HUES64 (cell line): Measurements from ENCODE around the gene VPS29. TPM values are rescaled to one million over a fixed set of nuclear protein-coding genes. Genes with fewer than 3 reads are reported as not detected.
A peak's percentile ranks its signal among the peaks of the same experiment; 100 is the strongest.
"Not testable (repeated sequence)": the region's sequence is repeated elsewhere in the genome, so short reads cannot be mapped to it uniquely, and the experiment has no call there.

ENCODE experiments used
- H3K27ac ChIP-seq: 2 replicates; pipeline ENCODE4 v1.7.0; 2013; ENCODE audit warnings: low read depth, low read length, inconsistent platforms
- H3K27me3 ChIP-seq: 2 replicates; pipeline ENCODE4 v1.6.1; 2013; ENCODE audit warnings: mild to moderate bottlenecking, low read length; ENCODE audit not compliant: insufficient read depth
- H3K36me3 ChIP-seq: 2 replicates; pipeline ENCODE4 v1.6.1; 2013; ENCODE audit warnings: mild to moderate bottlenecking, low read length; ENCODE audit not compliant: insufficient read depth
- H3K4me1 ChIP-seq: 2 replicates; pipeline ENCODE4 v1.6.1; 2013; ENCODE audit warnings: mild to moderate bottlenecking, low read length, moderate library complexity; ENCODE audit not compliant: insufficient read depth
- H3K4me3 ChIP-seq: 2 replicates; pipeline ENCODE4 v1.5.1; 2013; ENCODE audit warnings: mild to moderate bottlenecking, low read length, moderate library complexity
- H3K9ac ChIP-seq: 2 replicates; pipeline ENCODE4 v1.6.1; 2013; ENCODE audit warnings: mild to moderate bottlenecking, low read depth, low read length
- H3K9me3 ChIP-seq: 2 replicates; pipeline ENCODE4 v1.6.1; 2013; ENCODE audit warnings: low read depth, low read length; ENCODE audit not compliant: insufficient read depth
- WGBS: fragments of 150-250, 120-280 bp; methylation state at CpG from one replicate; pipeline ENCODE4 v1.1.7; 2013; ENCODE audit warnings: missing lambda C conversion rate; 5-methylcytosine and 5-hydroxymethylcytosine counted together
- polyA plus RNA-seq, 2 experiments: library from polyadenylated mRNA; stranded (reverse); fragments of 50-300 nt; gene quantifications; one replicate each; pipeline ENCODE4 v1.2.3, GENCODE V29; 2013

The VPS29 gene
- 66.0 TPM for polyA plus RNA-seq (2013, experiment 1 of 2)
- 65.4 TPM for polyA plus RNA-seq (2013, experiment 2 of 2)

DNA sequence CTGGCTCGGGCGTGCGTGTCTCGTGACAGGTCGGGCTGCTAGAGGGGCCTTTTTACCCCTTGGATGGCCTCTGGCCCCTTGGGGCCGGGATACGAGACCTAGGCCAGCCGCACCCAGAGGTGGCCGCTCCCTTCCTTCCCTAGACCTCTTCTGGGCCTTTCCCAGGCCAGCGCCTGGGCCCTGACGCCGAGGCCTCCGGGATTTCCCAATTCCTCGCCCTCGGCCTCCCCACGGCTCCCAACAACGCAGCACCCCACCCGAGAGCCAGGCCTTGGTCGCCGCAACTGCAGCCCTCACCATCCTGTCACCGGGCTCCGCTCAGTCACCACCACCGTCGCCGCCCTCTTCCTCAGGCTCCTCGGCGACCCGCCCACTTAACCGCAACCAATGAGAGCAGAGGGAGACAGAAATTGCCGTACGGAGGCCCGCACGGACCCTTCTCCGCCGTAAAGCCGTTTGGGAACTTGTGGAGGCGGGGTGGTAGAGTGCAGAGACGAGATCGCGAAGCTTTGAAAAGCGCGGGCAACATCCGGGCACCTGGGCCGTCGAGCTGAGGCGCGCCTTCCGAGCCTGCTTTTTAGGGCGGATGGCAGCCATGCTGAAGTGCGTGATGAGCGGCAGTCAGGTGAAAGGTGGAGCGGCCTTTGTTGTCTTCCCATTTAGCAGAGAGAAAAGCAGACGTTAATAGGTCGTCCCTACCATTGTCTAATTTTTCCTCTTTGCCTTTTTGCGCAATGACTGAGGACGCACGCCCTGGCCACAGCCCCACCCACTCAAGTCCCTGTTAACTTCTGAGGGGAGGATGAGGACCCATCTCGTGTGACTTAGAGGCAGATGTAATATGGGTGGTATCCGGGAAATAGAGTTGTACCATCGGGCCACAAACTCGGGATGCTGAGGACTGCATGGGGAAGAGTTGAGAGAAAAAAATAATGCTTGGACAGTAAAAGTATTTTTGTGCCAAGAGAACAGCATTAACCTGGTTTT, at the start of gene VPS29, which contains the start of gene RAD9B:
Gene VPS29, minus strand, starts transcription at position 360 of the 987 bp plus-strand sequence. Its CDS starts 60 bp downstream, at position 300.
Gene RAD9B, plus strand, starts transcription at position 580 of the 987 bp plus-strand sequence. Its CDS starts 7 bp downstream, at position 587.
- Histone ChIP-seq H3K4me1 (no peaks in the 10 kb centered on the region), H3K9me3 (peaks cover 7% of the 10 kb centered on the region; the same call in 1 of the 2 replicates), H3K27ac (peak within 1 kb of the TSS; percentile 65), H3K36me3 (peaks cover 13% of the 10 kb centered on the region), H3K4me3 (peak within 1 kb of the TSS; percentile 94), H3K27me3 (peaks cover 18% of the 10 kb centered on the region), H3K9ac (peak within 1 kb of the TSS; percentile 82)
- WGBS: 13% methylated on average over 61 of the region's 61 CpGs

DNA sequence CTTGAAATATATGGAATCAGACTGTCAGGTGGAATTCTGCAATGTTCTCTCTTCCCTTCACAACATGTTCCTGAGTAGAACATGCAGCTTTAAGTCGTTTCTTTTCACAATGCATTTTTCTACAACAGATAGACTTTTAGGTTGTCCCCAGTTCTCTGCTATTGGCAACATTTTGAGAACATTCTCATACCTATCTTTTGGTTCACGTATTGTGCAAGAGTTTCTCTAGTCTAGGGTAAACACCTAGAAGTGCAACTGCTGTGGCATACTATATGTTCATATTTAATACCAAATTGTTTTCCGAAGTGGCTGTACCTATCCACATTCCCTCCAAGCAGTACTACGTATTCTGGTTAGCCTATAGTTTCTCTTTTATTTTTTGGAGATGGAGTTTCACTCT, 49.1 kb upstream of the VPS29 start:
- H3K27me3 ChIP-seq: no peaks in the 10 kb centered on the region
- H3K36me3 ChIP-seq: peaks cover 21% of the 10 kb centered on the region
- no peak overlapping the region for H3K4me3 ChIP-seq
- H3K4me1 ChIP-seq: no peaks in the 10 kb centered on the region
- H3K27ac ChIP-seq: no peak overlapping the region
- no peaks in the 10 kb centered on the region for H3K9me3 ChIP-seq
- WGBS: 97% methylated on average over 4 of the region's 4 CpGs
- H3K9ac ChIP-seq: no peak overlapping the region

DNA sequence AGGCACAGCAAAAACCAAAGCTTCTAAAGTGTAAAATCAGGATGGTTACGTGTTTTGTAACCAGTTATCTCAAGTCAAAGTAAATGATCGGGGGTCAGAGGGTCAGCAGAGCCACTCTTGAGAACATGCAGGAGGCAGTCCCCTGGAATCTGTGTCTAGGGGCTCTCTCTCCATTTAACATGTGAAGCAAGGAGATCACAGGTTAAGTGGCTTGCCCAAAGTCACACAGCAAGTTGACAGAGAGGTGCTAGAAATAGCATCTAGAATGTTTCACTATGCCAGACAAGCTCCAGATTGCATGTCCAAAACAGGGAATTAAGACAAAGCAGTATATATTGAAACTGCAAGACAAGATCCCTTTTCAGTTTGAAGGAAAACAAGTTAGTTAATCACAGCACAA, 47.8 kb upstream of the VPS29 start:
- WGBS: 91% methylated on average over 2 of the region's 2 CpGs

DNA sequence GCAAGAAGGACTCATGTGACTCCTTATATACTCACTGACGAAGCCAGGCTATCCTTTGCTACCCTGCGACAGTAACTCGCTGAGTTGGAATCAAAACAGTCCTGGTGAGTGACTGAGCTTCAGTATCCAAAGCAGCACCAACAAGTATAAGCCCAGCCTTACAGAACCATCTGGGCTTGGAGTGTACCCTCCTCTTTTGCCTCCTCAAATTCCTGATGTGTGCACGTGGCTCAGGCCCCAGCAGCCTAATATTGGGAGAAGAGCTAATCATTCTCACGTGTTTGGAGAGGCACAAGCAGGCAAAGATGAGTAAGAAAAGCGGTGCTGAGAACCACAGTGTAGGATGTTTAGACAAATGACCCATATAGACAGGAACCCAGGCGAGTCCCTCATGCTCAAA, 46.8 kb upstream of the VPS29 start:
- Histone ChIP-seq H3K9me3 (no peaks in the 10 kb centered on the region), H3K9ac (no peak overlapping the region; the same call in 1 of the 2 replicates), H3K27me3 (no peaks in the 10 kb centered on the region), H3K36me3 (peaks cover 28% of the 10 kb centered on the region), H3K4me3 (no peak overlapping the region), H3K27ac (no peak overlapping the region), H3K4me1 (no peaks in the 10 kb centered on the region)
- 94% methylated on average over 7 of the region's 7 CpGs for whole genome bisulfite sequencing

More for the DNA sequence above, 47.8 kb upstream of the VPS29 start:
- Histone ChIP-seq H3K4me3 (no peak overlapping the region), H3K4me1 (no peaks in the 10 kb centered on the region), H3K27me3 (no peaks in the 10 kb centered on the region), H3K9ac (no peak overlapping the region), H3K9me3 (no peaks in the 10 kb centered on the region), H3K36me3 (peaks cover 28% of the 10 kb centered on the region), H3K27ac (no peak overlapping the region)

DNA sequence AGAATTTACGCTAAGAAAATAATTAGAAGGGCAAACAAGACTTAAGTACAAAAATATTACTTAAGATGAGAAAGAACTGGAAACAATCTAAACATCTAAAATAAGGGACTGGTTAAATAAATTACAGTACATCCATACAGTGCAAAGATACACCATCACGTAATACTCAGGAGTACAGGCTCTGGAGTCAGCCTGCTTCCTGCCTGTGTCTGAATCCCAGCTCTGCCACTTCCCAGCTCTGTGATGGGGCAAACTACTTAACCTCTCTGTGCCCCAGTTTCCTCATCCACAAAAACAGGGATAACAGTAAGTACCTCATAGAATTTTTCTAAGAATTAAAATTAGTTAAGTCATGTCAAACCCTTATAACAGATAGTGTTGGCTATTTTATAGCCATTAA, 45.2 kb upstream of the VPS29 start:
- 93% methylated on average over 1 of the region's 2 CpGs for WGBS
- Histone ChIP-seq H3K9me3 (no peaks in the 10 kb centered on the region), H3K36me3 (peaks cover 38% of the 10 kb centered on the region), H3K9ac (no peak overlapping the region), H3K27me3 (no peaks in the 10 kb centered on the region), H3K27ac (no peak overlapping the region), H3K4me3 (no peak overlapping the region), H3K4me1 (no peaks in the 10 kb centered on the region)

DNA sequence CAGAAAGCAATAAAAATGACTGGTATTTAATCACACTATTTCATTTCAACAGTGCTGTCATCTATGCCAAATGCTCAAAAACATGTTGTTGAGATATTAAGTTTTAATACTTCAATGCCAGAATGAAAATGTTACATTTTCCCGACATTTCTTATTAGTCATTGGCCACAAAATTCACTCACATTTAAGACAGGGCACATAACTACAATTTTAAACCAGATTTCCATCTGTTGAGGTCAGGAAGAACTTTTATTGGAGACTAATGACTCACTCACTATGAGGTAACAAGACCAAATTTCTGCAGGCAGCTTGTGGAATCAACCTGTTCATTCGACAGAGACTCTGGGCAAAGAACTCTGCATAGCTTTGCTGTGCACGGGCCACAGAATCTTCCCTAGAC, 44.4 kb upstream of the VPS29 start:
- Histone ChIP-seq H3K4me3 (no peak overlapping the region), H3K9me3 (no peaks in the 10 kb centered on the region), H3K9ac (no peak overlapping the region), H3K27ac (no peak overlapping the region), H3K27me3 (no peaks in the 10 kb centered on the region), H3K36me3 (peaks cover 37% of the 10 kb centered on the region), H3K4me1 (no peaks in the 10 kb centered on the region)
- 97% methylated on average over 3 of the region's 3 CpGs for WGBS

DNA sequence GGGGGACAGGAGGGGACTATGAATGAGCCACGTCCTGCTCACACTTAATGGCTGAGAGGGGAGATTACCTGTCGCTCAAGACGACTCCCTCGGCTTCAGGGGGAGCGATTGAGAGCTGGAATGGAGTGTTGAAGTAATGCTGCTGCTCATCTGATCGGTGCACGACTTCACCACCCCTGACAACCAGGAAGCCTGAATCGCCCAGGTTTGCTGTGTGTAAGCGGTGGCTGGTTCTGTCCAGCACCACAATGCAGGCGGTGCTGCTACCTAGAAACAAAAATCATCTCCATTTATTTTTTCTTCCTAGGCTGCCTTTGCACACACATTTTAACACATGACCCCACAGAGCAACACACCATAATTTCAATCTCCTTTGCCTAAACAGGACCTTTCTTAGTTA, 43.9 kb upstream of the VPS29 start:
- Histone ChIP-seq H3K9me3 (no peaks in the 10 kb centered on the region), H3K27ac (no peak overlapping the region), H3K36me3 (peaks cover 33% of the 10 kb centered on the region), H3K9ac (no peak overlapping the region), H3K4me3 (no peak overlapping the region), H3K4me1 (no peaks in the 10 kb centered on the region), H3K27me3 (no peaks in the 10 kb centered on the region)
- WGBS: 90% methylated on average over 10 of the region's 10 CpGs

DNA sequence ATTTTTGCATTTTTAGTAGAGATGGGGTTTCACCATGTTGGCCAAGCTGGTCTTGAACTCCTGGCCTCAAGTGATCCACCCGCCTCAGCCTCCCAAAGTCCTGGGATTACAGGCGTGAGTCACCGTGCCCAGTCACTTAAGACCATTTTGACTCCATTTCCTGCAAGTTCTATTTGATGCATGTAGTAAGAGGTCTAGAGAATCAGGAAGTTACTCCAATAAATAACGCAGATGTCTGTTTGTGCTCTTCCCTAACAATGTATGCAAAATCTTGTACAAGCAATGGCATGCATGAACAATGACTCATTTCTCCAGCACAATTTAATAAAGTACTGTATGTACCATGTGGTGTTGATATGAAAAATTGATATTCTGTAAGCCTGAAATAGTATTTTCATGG, 43.3 kb upstream of the VPS29 start:
- peaks cover 28% of the 10 kb centered on the region for H3K36me3 ChIP-seq
- not testable (repeated sequence) for H3K9ac ChIP-seq, H3K4me1 ChIP-seq, H3K4me3 ChIP-seq, H3K27ac ChIP-seq, H3K27me3 ChIP-seq, H3K9me3 ChIP-seq
- 95% methylated on average over 4 of the region's 4 CpGs for WGBS

DNA sequence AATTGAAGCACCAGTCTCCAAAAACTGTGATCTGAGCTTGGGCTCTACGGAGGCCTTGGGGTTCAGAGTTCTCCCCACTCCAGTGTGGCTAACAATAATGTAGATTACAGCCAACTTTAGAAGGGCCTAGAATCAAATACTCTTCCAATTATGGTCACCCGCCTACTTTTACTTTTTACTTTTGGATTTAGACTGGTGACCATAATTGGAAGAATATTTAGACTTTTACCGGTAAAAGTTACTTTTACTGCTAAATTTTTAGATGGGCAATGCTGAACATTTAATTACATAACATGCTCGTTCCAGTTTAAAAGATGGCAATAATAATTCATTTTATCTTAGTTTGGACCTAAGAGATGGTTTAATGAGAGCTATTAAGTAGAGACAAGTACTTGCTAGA, 42.1 kb upstream of the VPS29 start:
- Histone ChIP-seq H3K4me3 (no peak overlapping the region), H3K27me3 (no peaks in the 10 kb centered on the region), H3K27ac (no peak overlapping the region), H3K36me3 (peaks cover 36% of the 10 kb centered on the region), H3K9me3 (no peaks in the 10 kb centered on the region), H3K4me1 (no peaks in the 10 kb centered on the region), H3K9ac (no peak overlapping the region)
- WGBS: 97% methylated on average over 3 of the region's 4 CpGs

DNA sequence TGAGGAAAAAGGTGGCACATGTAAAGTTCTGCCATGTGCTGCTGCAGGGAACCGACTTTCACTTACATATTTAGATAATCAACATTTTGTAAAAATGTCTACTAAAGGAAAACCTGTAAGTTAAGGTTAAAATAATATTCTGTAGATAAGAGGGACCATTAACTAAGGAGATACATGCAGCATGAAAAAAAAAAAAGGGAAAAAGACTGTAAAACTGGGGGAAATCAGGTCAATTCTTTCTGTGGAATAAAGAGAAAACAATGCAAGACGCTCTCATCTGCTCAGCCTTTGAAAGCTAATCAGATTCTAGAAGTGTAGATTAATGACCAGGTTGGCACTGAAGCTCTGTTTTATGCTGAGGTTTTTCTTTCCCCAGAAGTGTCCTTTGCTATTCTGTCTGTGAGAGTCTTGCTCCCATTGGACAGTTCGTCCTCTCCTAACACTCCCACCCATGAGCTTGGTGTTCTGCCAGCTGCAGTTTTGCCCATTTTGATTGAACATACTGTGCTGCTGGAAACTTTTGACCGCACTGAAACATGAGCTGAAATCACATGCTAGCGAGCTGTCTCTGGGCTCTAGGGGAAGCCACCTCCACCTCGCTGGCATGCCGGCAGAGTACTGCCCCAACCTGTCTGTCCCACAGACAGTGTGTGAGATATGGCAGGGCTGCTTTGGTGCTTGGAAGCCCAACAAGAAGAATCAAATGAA, 41.5 kb upstream of the VPS29 start:
- Histone ChIP-seq H3K9me3 (no peaks in the 10 kb centered on the region), H3K9ac (no peak overlapping the region), H3K36me3 (peaks cover 38% of the 10 kb centered on the region), H3K4me3 (no peak overlapping the region), H3K27ac (no peak overlapping the region), H3K4me1 (no peaks in the 10 kb centered on the region), H3K27me3 (no peaks in the 10 kb centered on the region)
- WGBS: 93% methylated on average over 6 of the region's 7 CpGs

DNA sequence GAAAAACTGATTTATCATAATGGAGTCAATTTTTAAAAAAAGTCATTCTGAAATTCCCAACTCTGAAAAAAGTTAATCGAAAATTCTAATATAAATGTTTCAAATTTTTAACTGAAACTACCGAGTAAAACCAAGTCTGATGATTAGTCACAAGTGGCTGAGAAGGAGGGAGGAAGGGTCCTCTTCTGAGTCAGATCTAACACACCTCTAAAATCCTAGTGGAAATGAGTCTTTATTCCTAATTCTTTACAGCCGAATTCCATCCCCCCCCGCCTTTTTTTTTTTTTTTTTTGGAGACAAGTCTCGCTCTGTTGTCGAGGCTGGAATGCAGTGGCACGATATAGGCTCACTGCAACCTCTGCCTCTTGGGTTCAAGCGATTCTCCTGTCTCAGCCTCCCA, 38.1 kb upstream of the VPS29 start:
- Histone ChIP-seq H3K4me3 (no peak overlapping the region), H3K9ac (no peak overlapping the region), H3K36me3 (peaks cover 58% of the 10 kb centered on the region), H3K9me3 (no peaks in the 10 kb centered on the region), H3K4me1 (no peaks in the 10 kb centered on the region), H3K27me3 (no peaks in the 10 kb centered on the region), H3K27ac (no peak overlapping the region)
- 92% methylated on average over 6 of the region's 8 CpGs for WGBS
